Measurements from ENCODE around the gene CGB5.

The CGB5 gene

DNA sequence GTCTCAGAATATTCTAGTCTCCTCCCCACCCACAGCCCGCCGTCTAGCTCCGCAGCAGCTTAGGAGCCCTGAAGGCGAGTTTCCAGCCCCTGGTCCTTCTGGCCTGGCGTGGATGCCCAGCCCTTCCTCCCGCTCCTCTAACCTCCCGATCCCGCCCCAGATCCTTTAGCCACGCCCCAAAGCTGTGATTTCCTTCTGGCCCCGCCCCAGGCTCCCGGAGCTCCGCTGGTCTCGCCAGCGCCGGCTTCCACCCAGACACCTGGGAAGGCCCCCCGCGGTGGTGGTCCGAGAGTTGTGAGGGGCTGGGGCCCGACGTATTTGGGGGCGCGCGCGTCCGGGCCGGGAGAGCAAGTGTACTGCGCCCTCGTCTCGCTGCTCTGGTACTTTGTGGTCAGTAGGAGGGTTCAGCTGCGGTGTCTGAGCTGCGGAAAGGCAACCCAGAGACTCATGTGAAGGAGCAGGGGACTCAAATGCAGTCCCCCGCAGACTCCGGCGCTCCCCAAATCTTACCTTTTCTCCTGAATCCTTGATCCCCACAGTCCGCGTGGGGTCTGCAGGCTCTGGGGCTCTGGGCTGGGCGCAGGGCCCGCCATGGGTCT, 14.1 kb downstream of the CGB5 start, which contains the start of gene CGB7:
CGB7 (minus strand) TSS at position 114 of the 599 bp plus-strand sequence. CDS start 2,374 bp downstream, outside the sequence.
- TF ChIP-seq, protein P1, sequence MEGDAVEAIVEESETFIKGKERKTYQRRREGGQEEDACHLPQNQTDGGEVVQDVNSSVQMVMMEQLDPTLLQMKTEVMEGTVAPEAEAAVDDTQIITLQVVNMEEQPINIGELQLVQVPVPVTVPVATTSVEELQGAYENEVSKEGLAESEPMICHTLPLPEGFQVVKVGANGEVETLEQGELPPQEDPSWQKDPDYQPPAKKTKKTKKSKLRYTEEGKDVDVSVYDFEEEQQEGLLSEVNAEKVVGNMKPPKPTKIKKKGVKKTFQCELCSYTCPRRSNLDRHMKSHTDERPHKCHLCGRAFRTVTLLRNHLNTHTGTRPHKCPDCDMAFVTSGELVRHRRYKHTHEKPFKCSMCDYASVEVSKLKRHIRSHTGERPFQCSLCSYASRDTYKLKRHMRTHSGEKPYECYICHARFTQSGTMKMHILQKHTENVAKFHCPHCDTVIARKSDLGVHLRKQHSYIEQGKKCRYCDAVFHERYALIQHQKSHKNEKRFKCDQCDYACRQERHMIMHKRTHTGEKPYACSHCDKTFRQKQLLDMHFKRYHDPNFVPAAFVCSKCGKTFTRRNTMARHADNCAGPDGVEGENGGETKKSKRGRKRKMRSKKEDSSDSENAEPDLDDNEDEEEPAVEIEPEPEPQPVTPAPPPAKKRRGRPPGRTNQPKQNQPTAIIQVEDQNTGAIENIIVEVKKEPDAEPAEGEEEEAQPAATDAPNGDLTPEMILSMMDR (IDR thresholded peaks at IDR 0.05; ENCODE audit: low read depth, low read length): no peak

DNA sequence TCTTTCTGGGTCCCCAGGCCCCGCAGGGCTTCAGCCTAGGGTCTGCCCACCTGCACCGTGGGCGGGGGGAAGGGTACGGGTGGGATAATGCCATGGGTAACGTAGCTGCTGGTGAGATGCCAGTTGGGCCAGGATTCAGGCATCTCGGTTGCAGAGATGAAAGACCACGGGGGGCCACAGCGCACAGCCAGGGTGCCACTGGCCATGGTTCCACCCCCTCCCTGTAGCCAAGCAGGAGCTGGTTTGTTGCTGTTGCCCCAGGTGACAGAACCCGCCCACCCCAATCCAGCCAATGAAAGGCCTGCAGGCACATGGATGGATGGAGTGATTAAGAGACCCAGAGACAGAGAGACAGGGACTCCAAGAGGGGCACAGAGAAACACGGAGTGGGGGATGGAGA, 14.9 kb downstream of the CGB5 start:
- TF ChIP-seq, protein P1 (IDR thresholded peaks at IDR 0.05; ENCODE audit: low read depth, low read length): no peak
- DNase-seq (ENCODE audit: extremely low read depth, low read depth): no peak

More for the DNA sequence above, 14.1 kb downstream of the CGB5 start, which contains the start of gene CGB7:
- DNase-seq (ENCODE audit: extremely low read depth, low read depth): no peak

DNA sequence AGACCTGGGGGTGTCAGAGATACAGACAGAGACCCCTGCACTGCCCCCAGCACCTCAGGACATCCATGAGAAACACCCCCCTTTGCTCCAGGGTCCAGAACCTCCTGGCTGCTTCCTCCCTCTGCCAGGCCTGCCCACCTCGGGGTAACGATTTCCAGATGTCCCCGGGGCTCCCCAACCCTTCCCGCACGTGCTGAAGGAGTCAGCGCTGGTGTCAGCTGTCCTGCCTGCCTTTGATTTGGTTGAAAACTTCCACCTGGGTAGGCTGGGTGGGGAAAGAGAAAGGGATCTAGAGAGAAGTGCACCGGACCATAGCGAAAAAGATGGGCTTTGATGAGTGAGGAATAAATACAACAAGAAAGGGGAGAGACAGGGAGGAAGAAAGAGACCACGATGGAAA, 15.4 kb downstream of the CGB5 start:
- TF ChIP-seq, protein P1 (IDR thresholded peaks at IDR 0.05; ENCODE audit: low read depth, low read length): no peak
- no peak for DNase-seq (ENCODE audit: extremely low read depth, low read depth)

DNA sequence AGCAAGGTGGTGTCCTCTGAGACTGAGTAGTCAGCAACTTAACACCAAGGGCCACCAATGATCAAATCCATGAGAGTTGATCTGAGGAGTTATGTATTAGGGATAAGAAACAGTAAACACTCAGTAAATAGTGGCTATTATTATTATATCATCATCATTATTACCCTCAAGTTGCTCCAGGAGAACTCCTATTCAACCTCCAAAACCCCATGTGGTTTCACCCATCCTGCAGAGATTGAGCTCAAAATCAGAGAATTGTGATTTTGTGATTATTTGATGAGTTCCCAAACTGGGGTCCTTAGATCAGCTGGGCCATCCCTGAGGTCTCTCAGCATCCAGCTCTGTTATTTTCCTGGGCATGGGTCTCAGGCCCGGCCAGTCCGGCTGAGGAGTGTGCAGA, 17.4 kb downstream of the CGB5 start:
- TF ChIP-seq, protein P1 (IDR thresholded peaks at IDR 0.05; ENCODE audit: low read depth, low read length): no peak
- DNase-seq (ENCODE audit: extremely low read depth, low read depth): no peak

DNA sequence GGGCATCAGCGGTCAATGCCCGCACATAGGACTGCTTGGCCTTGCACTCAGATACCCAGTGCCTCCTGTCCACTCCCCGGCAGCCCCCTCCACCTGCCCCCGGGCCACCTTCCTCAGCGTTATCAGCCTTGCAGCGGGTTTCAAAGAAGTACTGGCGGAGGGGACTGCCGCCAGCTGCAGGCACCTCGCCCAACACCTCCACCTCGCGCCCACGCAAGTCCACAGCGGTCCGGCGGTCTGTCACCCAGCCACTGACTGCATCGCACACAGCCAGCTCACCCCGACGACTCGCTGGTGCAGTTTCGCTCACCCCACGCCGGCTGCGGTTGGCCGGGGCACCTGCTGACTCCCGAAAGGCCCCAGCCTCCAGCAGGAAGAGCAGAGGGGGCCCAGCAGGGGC, 17.8 kb downstream of the CGB5 start:
- TF ChIP-seq, protein P1 (IDR thresholded peaks at IDR 0.05; ENCODE audit: low read depth, low read length): no peak
- DNase-seq (ENCODE audit: extremely low read depth, low read depth): no peak

DNA sequence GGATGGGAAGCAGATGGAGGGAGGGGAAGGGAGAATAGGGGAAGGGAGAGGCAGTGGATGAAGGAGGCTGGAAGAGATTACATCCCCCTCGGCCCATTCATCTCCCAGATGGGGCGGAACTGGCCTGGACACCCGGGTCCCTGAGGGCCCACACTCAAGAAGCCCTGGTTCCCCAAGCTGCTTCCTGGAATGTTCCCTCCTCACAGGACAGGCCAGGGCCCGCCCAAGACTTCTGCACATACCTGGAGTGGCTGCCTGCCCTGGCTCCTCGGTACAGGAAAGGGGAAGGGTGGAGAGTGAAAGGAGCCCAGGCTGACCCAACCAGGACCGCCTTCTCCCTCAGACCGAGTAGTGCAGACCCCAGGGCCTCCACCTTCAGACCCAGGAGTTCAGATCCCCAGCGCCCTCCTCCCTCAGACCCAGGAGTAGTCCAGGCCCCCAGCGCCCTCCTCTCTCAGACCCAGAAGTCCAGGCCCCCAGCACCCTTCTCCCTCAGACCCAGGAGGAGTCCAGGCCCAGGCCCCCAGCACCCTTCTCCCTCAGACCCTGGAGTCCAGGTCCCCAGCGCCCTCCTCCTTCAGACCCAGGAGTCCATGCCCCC, 20.5 kb downstream of the CGB5 start:
- DNase-seq (ENCODE audit: extremely low read depth, low read depth): no peak
- TF ChIP-seq, protein P1 (IDR thresholded peaks at IDR 0.05; ENCODE audit: low read depth, low read length): no peak

DNA sequence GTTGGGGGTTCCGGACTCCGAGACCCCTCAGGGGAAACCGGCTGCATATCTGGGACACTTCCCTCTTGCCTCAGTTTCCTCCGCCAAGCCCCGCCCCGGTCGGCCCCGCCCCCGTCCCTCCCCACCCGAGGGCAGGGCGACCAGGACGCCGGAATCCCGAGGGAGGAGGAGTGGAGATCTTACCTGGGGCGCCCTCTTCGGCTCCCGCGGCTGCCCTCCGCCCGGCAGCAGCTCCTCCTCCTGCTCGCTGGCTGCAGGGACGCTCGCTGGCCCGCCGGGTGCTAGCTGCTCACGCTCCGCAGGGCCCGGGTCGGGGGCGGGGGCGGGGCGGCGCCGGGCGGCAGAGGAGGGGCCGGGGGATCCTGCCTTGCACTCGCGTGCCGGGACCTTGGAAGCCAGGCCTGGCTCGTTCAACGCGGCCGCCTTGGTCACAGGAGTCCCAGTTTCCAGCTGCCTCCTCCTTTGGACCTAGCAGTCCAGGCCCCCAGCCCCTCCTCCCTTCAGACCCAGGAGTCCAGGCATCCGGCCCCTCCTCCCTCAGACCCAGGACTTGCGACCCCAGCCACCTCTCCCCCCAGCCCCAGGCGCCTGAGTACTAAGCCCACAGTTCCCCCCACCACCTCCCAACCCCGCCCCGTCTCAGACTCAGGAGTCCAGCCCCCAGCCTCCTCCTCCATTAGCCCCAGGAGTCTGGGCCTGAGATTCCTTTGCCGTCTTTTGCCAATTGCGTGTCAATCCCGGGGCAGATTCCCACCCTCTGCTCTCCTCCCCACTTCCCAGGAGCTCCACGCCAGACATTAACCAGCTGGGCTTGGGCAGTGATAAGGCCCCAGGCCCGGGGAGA, 21.3 kb downstream of the CGB5 start, which contains the start of gene NTF4:
NTF4 (minus strand) TSS at position 51 of the 844 bp plus-strand sequence. CDS start 2,821 bp downstream, outside the sequence.
- DNase-seq (ENCODE audit: extremely low read depth, low read depth): no peak
- TF ChIP-seq, protein P1 (IDR thresholded peaks at IDR 0.05; ENCODE audit: low read depth, low read length): no peak
